SK-N-SH (cell line): ENCODE measurements around the gene NTM. TPM values are rescaled to one million over a fixed set of nuclear protein-coding genes. Genes with fewer than 3 reads are reported as not detected.

Experiments used
- CTCF ChIA-PET: fragments of 300-600, 350-600 bp; formaldehyde crosslinking; extraction: SDS; loops from one replicate; lab custom pipeline; 2021; lab: Yijun Ruan, JAX
- POLR2A ChIA-PET: fragments of 350-600 bp; sonication (Branson Sonifier 250); formaldehyde crosslinking; extraction: SDS; loops from one replicate; lab custom pipeline; 2020; ENCODE audit warnings: antibody characterized with exemption, inconsistent platforms; lab: Yijun Ruan, JAX
- DNase-seq: peaks from one replicate; pipeline ENCODE4 v3.0.0; 2012
- H2AFZ ChIP-seq: fragments of 200-600 bp; sonication (generic); 2 replicates; pipeline ENCODE4 v1.8.1; 2016; ENCODE audit warnings: antibody characterized with exemption, mild to moderate bottlenecking, low read depth
- H3F3A ChIP-seq: fragments of 200-600 bp; sonication (generic); replicated peaks from 2 replicates; pipeline ENCODE3; 2016; ENCODE audit warnings: antibody characterized with exemption, mild to moderate bottlenecking; ENCODE audit not compliant: insufficient read depth
- H3K27ac ChIP-seq, 2 experiments: fragments of 200-500 bp in 1 of 2; fragments of 200-600 bp in 1 of 2; sonication (Bioruptor generic) in 1 of 2; sonication (generic), shearing (Covaris generic) in 1 of 2; 2 replicates each; pipeline versions ENCODE4 v1.5.1 to v1.6.1; 2014 to 2016; ENCODE audit warnings: low read depth in 2 of 2, inconsistent platforms in 1 of 2, low read length in 1 of 2, mild to moderate bottlenecking in 1 of 2, mixed read lengths in 1 of 2
- H3K27me3 ChIP-seq: fragments of 200-600 bp; sonication (generic), shearing (Covaris generic); 2 replicates; pipeline ENCODE4 v1.6.1; 2016; ENCODE audit warnings: mixed run types; ENCODE audit not compliant: insufficient read depth
- H3K36me3 ChIP-seq, 2 experiments: fragments of 200-500 bp in 1 of 2; fragments of 200-600 bp in 1 of 2; sonication (Bioruptor generic) in 1 of 2; sonication (generic) in 1 of 2; replicated peaks in 1 of 2; 2 replicates each; pipeline versions ENCODE3 to v1.5.1; 2014 to 2016; ENCODE audit warnings: low read length in 1 of 2, mild to moderate bottlenecking in 1 of 2; ENCODE audit not compliant: insufficient read depth in 2 of 2, control insufficient read depth in 1 of 2
- H3K4me1 ChIP-seq, 2 experiments: fragments of 200-500 bp in 1 of 2; fragments of 200-600 bp in 1 of 2; sonication (Bioruptor generic) in 1 of 2; sonication (generic), shearing (Covaris generic) in 1 of 2; 2 replicates each; pipeline versions ENCODE4 v1.5.1 to v1.6.1; 2014 to 2016; ENCODE audit warnings: low read depth in 1 of 2, low read length in 1 of 2, mixed run types in 1 of 2; ENCODE audit not compliant: insufficient read depth in 2 of 2, control insufficient read depth in 1 of 2
- H3K4me2 ChIP-seq: fragments of 200-600 bp; sonication (generic), shearing (Covaris generic); 2 replicates; pipeline ENCODE4 v1.6.1; 2017; ENCODE audit warnings: mixed run types
- H3K4me3 ChIP-seq, 2 experiments: fragments of 200-500 bp in 1 of 2; fragments of 200-600 bp in 1 of 2; sonication (Bioruptor generic) in 1 of 2; sonication (generic), shearing (Covaris generic) in 1 of 2; 2 replicates each; pipeline versions ENCODE4 v1.5.1 to v1.8.1; 2014 to 2016; ENCODE audit warnings: low read depth in 2 of 2, inconsistent platforms in 1 of 2, low read length in 1 of 2, mild to moderate bottlenecking in 1 of 2, mixed read lengths in 1 of 2, moderate library complexity in 1 of 2
- H3K79me2 ChIP-seq: fragments of 200-600 bp; sonication (generic); 2 replicates; pipeline ENCODE4 v1.8.1; 2017; ENCODE audit warnings: mild to moderate bottlenecking; ENCODE audit not compliant: insufficient read depth
- H3K9ac ChIP-seq: fragments of 200-600 bp; sonication (generic); 2 replicates; pipeline ENCODE4 v1.6.1; 2017; ENCODE audit warnings: mixed run types
- H3K9me2 ChIP-seq: fragments of 200-600 bp; sonication (generic); 2 replicates; pipeline ENCODE4 v1.6.1; 2017; ENCODE audit warnings: mixed run types
- H3K9me3 ChIP-seq: fragments of 200-600 bp; sonication (generic); 2 replicates; pipeline ENCODE4 v1.6.1; 2017; ENCODE audit warnings: mixed run types, mild to moderate bottlenecking, moderate library complexity
- H4K20me1 ChIP-seq: fragments of 200-600 bp; sonication (generic); 2 replicates; pipeline ENCODE4 v1.6.1; 2017; ENCODE audit warnings: mild to moderate bottlenecking, mixed run types; ENCODE audit not compliant: insufficient read depth
- CHD2 ChIP-seq: fragments of 150-350 bp; IDR thresholded peaks from 2 replicates; pipeline ENCODE4 v1.6.1; 2018; ENCODE audit warnings: low read length; ENCODE audit not compliant: partially characterized antibody
- ELF1 ChIP-seq: IDR thresholded peaks from 2 replicates; pipeline ENCODE4 v1.4.0; 2012
- EZH2phosphoT487 ChIP-seq: fragments of 200-600 bp; sonication (generic); IDR thresholded peaks from 2 replicates; pipeline ENCODE4 v1.6.1; 2017; ENCODE audit warnings: low read depth, mixed run types, mild to moderate bottlenecking, antibody characterized with exemption, moderate library complexity, borderline replicate concordance
- FOSL2 ChIP-seq: IDR thresholded peaks from 2 replicates; pipeline ENCODE4 v1.4.0; 2012; ENCODE audit warnings: low read depth, mild to moderate bottlenecking, moderate library complexity, borderline replicate concordance
- FOXM1 ChIP-seq: IDR thresholded peaks from 2 replicates; pipeline ENCODE4 v1.4.0; 2012; ENCODE audit warnings: low read depth, mild to moderate bottlenecking
- GABPA ChIP-seq: IDR thresholded peaks from 2 replicates; pipeline ENCODE4 v1.4.0; 2012; ENCODE audit warnings: low read depth, mild to moderate bottlenecking
- GATA2 ChIP-seq: sonication (generic); formaldehyde crosslinking; IDR thresholded peaks from 2 replicates; pipeline ENCODE4 v1.5.0; 2020; ENCODE audit warnings: mild to moderate bottlenecking, missing genetic modification reagents
- IRF3 ChIP-seq: fragments of 150-350 bp; IDR thresholded peaks from 2 replicates; pipeline ENCODE4 v1.6.1; 2016; ENCODE audit warnings: mild to moderate bottlenecking, low read depth, low read length
- JUND ChIP-seq: IDR thresholded peaks from 2 replicates; pipeline ENCODE4 v1.4.0; 2012
- MAX ChIP-seq: IDR thresholded peaks from 2 replicates; pipeline ENCODE4 v1.4.0; 2012; ENCODE audit warnings: low read depth
- MEF2A ChIP-seq: IDR thresholded peaks from 2 replicates; pipeline ENCODE4 v1.4.0; 2012; ENCODE audit warnings: low read depth, borderline replicate concordance
- MXI1 ChIP-seq: IDR thresholded peaks from 2 replicates; pipeline ENCODE4 v1.6.1; 2012; ENCODE audit warnings: mild to moderate bottlenecking, low read depth, low read length, improper control_type of control experiment
- NFIC ChIP-seq: IDR thresholded peaks from 2 replicates; pipeline ENCODE4 v1.4.0; 2012; ENCODE audit warnings: borderline replicate concordance
- PBX3 ChIP-seq: IDR thresholded peaks from 2 replicates; pipeline ENCODE4; 2012
- POLR2AphosphoS5 ChIP-seq: IDR thresholded peaks from 2 replicates; pipeline ENCODE4 v1.6.1; 2012; ENCODE audit warnings: low read depth, low read length
- RAD21 ChIP-seq: IDR thresholded peaks from 2 replicates; pipeline ENCODE4 v1.6.1; 2012; ENCODE audit warnings: mild to moderate bottlenecking, low read length
- RCOR1 ChIP-seq: fragments of 150-350 bp; IDR thresholded peaks from 2 replicates; pipeline ENCODE4 v1.6.1; 2017; ENCODE audit warnings: antibody characterized with exemption, low read length
- REST ChIP-seq: IDR thresholded peaks from 2 replicates; pipeline ENCODE4 v1.6.1; 2012; ENCODE audit warnings: mild to moderate bottlenecking, low read depth, low read length, moderate library complexity
- RFX5 ChIP-seq: IDR thresholded peaks from 2 replicates; pipeline ENCODE4 v1.6.1; 2012; ENCODE audit warnings: mild to moderate bottlenecking, improper control_type of control experiment, low read length
- SIN3A ChIP-seq: IDR thresholded peaks from 2 replicates; pipeline ENCODE4 v1.6.1; 2012; ENCODE audit warnings: low read depth, mild to moderate bottlenecking, low read length, moderate library complexity, borderline replicate concordance
- TEAD4 ChIP-seq: IDR thresholded peaks from 2 replicates; pipeline ENCODE4 v1.4.0; 2012; ENCODE audit warnings: mild to moderate bottlenecking, borderline replicate concordance; ENCODE audit not compliant: insufficient read depth
- USF2 ChIP-seq: fragments of 150-350 bp; IDR thresholded peaks from 2 replicates; pipeline ENCODE4 v1.6.1; 2017; ENCODE audit warnings: antibody characterized with exemption, low read length, low read depth, borderline replicate concordance
- YY1 ChIP-seq: IDR thresholded peaks from 2 replicates; pipeline ENCODE4 v1.4.0; 2012; ENCODE audit warnings: low read depth, mild to moderate bottlenecking
- WGBS: methylation state at CpG from one replicate; pipeline ENCODE4 v1.1.6; 2017; ENCODE audit warnings: low lambda C conversion rate; 5-methylcytosine and 5-hydroxymethylcytosine counted together
- polyA plus RNA-seq, 3 experiments: library from polyadenylated mRNA; depleted of rRNA; stranded (reverse); fragments of >200 nt; gene quantifications; 2 replicates each; pipeline ENCODE4 v1.2.3, GENCODE V29; 2012

Gene NTM
- polyA plus RNA-seq, 1 of the 3 experiments (the other 2 are of a cell fraction), result 20.0 TPM

- Histone ChIP-seq H3K4me1 (no peaks in the 10 kb centered on the region), H3K27ac (no peak overlapping the region), H2AFZ (no peak overlapping the region), H3F3A (no peaks in the 10 kb centered on the region), H3K27me3 (no peaks in the 10 kb centered on the region; the same call in 1 of the 2 replicates), H3K9ac (no peak overlapping the region), H3K9me2 (no peaks in the 10 kb centered on the region), H3K4me3 (no peak overlapping the region), H3K36me3 (no peaks in the 10 kb centered on the region), H4K20me1 (no peaks in the 10 kb centered on the region), H3K9me3 (no peaks in the 10 kb centered on the region), H3K4me2 (no peak overlapping the region), H3K79me2 (no peaks in the 10 kb centered on the region)
- no peak for DNase-seq
- 70% methylated on average over 1 of the region's 1 CpG for WGBS
- CTCF ChIA-PET, result no interaction called here
- POLR2A ChIA-PET, result no interaction called here
- TF ChIP-seq USF2 (no peak), FOXM1 (no peak), RAD21 (no peak), FOSL2 (no peak), YY1 (no peak), EZH2phosphoT487 (no peak), PBX3 (no peak), ELF1 (no peak), GABPA (no peak), MAX (no peak), GATA2 (CRISPR knock-in tag) (no peak), NFIC (no peak), TEAD4 (no peak), POLR2AphosphoS5 (no peak), IRF3 (no peak), RCOR1 (no peak), CHD2 (no peak), JUND (no peak)
These were observed 459.3 kb downstream of the NTM start for GRCh38 chr11:131829725-131830124.

GRCh38 chr11:131832079-131832478 lies 461.7 kb downstream of the NTM start:
- H4K20me1 ChIP-seq, result no peaks in the 10 kb centered on the region
- no peak overlapping the region for H3K27ac ChIP-seq
- no peak overlapping the region for H3K4me3 ChIP-seq
- H3K9me2 ChIP-seq, result no peaks in the 10 kb centered on the region
- H3K79me2 ChIP-seq, result no peaks in the 10 kb centered on the region
- no peak overlapping the region for H2AFZ ChIP-seq
- no peaks in the 10 kb centered on the region; the same call in 1 of the 2 replicates for H3K27me3 ChIP-seq
- no peak overlapping the region for H3K4me2 ChIP-seq
- no peaks in the 10 kb centered on the region for H3K36me3 ChIP-seq
- CTCF ChIA-PET, result no interaction called here
- H3K9me3 ChIP-seq, result no peaks in the 10 kb centered on the region
- DNase-seq, result no peak
- H3K9ac ChIP-seq, result no peak overlapping the region
- no peaks in the 10 kb centered on the region for H3K4me1 ChIP-seq
- 54% methylated on average over 4 of the region's 4 CpGs for WGBS
- POLR2A ChIA-PET, result no interaction called here
- H3F3A ChIP-seq, result no peaks in the 10 kb centered on the region
- TF ChIP-seq RFX5, result no peak
- TF ChIP-seq MAX, result no peak
- no peak for TF ChIP-seq FOXM1
- no peak for TF ChIP-seq REST
- no peak for TF ChIP-seq MEF2A
- no peak for TF ChIP-seq SIN3A
- no peak for TF ChIP-seq MXI1
